NCI-H2029 treated with DMSO at 0.1 percent for 48 hours (cell line): ENCODE results near the gene PLVAP.

ENCODE experiments used
- DNase-seq: peaks from one replicate; lab custom pipeline; 2025; lab: John Stamatoyannopoulos, UW

The PLVAP gene

GRCh38 chr19:17302391-17303166 lies 74.6 kb downstream of the PLVAP start:
- DNase-seq, result no peak
